GM23338 (cell line): ENCODE measurements around the gene ADGRD1. TPM values are rescaled to one million over a fixed set of nuclear protein-coding genes. Genes with fewer than 3 reads are reported as not detected.
A peak's percentile ranks its signal among the peaks of the same experiment; 100 is the strongest.

Source experiments
- ATAC-seq: fragments of 200-7000 bp; cut with Tn5 transposase; 3 replicates; pipeline ENCODE4 v1.9.1; 2020
- DNase-seq: peaks from one replicate; pipeline ENCODE4 v3.0.0-alpha.2; 2015; ENCODE audit warnings: low spot score
- H2AFZ ChIP-seq: fragments of 200-600 bp; sonication (generic); 2 replicates; pipeline ENCODE4 v1.8.0; 2016; ENCODE audit warnings: antibody characterized with exemption, mild to moderate bottlenecking, moderate library complexity
- H3F3A ChIP-seq: fragments of 200-600 bp; sonication (generic); replicated peaks from 2 replicates; pipeline ENCODE4 v1.8.0; 2017; ENCODE audit warnings: antibody characterized with exemption, mixed run types, low read depth
- H3K27ac ChIP-seq: fragments of 200-600 bp; sonication (generic); 2 replicates; pipeline ENCODE4 v1.6.1; 2016; ENCODE audit warnings: low read depth
- H3K27me3 ChIP-seq: fragments of 200-600 bp; sonication (generic); 2 replicates; pipeline ENCODE4 v1.8.0; 2016; ENCODE audit warnings: mild to moderate bottlenecking, mixed run types, moderate library complexity; ENCODE audit not compliant: insufficient read depth
- H3K36me3 ChIP-seq: fragments of 200-600 bp; sonication (generic); 2 replicates; pipeline ENCODE4 v1.8.0; 2016; ENCODE audit warnings: mild to moderate bottlenecking; ENCODE audit not compliant: insufficient read depth
- H3K4me1 ChIP-seq: fragments of 200-600 bp; sonication (generic); 2 replicates; pipeline ENCODE4 v1.8.0; 2016; ENCODE audit warnings: mild to moderate bottlenecking, moderate library complexity; ENCODE audit not compliant: insufficient read depth
- H3K4me2 ChIP-seq: fragments of 200-600 bp; sonication (generic); 2 replicates; pipeline ENCODE4 v1.7.1; 2017; ENCODE audit warnings: mixed run types
- H3K4me3 ChIP-seq: fragments of 200-600 bp; sonication (generic); 2 replicates; pipeline ENCODE4 v1.6.1; 2016; ENCODE audit warnings: mixed run types
- H3K79me2 ChIP-seq: fragments of 200-600 bp; sonication (generic); replicated peaks from 2 replicates; pipeline ENCODE4 v1.8.0; 2017; ENCODE audit warnings: mild to moderate bottlenecking; ENCODE audit not compliant: insufficient read depth
- H3K9me2 ChIP-seq: fragments of 200-600 bp; sonication (generic); 2 replicates; pipeline ENCODE4 v1.8.0; 2017; ENCODE audit not compliant: insufficient read depth
- H4K20me1 ChIP-seq: fragments of 200-600 bp; sonication (generic); replicated peaks from 2 replicates; pipeline ENCODE4 v1.8.0; 2017; ENCODE audit warnings: mild to moderate bottlenecking; ENCODE audit not compliant: insufficient read depth
- H3K27ac Mint-ChIP-seq: 2 replicates; pipeline ENCODE4 v1.8.0; 2020; ENCODE audit warnings: inconsistent platforms, mild to moderate bottlenecking, moderate library complexity, mixed read lengths
- H3K27me3 Mint-ChIP-seq: 3 replicates; pipeline ENCODE4 v1.8.0; 2022; ENCODE audit warnings: low read depth, mild to moderate bottlenecking, moderate library complexity, mixed read lengths, inconsistent platforms; ENCODE audit not compliant: insufficient read depth, poor library complexity
- H3K36me3 Mint-ChIP-seq: 3 replicates; pipeline ENCODE4 v1.8.0; 2021; ENCODE audit warnings: low read depth, mild to moderate bottlenecking, inconsistent platforms, moderate library complexity, mixed read lengths
- H3K4me1 Mint-ChIP-seq: 3 replicates; pipeline ENCODE4 v1.8.0; 2020; ENCODE audit warnings: mild to moderate bottlenecking, inconsistent platforms, mixed read lengths
- H3K4me3 Mint-ChIP-seq: 3 replicates; pipeline ENCODE4 v1.8.0; 2021; ENCODE audit warnings: moderate library complexity, mild to moderate bottlenecking, inconsistent platforms, mixed read lengths
- H3K9me3 Mint-ChIP-seq: 3 replicates; pipeline ENCODE4 v1.8.0; 2020; ENCODE audit warnings: moderate library complexity, mild to moderate bottlenecking, inconsistent platforms, mixed read lengths
- CREB1 ChIP-seq: fragments of 250-450 bp; sonication (Bioruptor Pico); IDR thresholded peaks from 2 replicates; pipeline ENCODE4 v1.5.0; 2020; ENCODE audit warnings: low read depth, mild to moderate bottlenecking, moderate library complexity
- EZH2 ChIP-seq: fragments of 200-600 bp; sonication (generic); IDR thresholded peaks from one replicate; pipeline ENCODE4 v1.8.0; 2017; ENCODE audit warnings: antibody characterized with exemption, mild to moderate bottlenecking, low read depth; ENCODE audit not compliant: unreplicated experiment
- JUNB ChIP-seq: IDR thresholded peaks from one replicate; pipeline ENCODE4 v1.6.1; 2016; ENCODE audit warnings: antibody characterized with exemption; ENCODE audit not compliant: unreplicated experiment
- NANOG ChIP-seq: IDR thresholded peaks from 2 replicates; pipeline ENCODE4 v1.6.1; 2016; ENCODE audit warnings: antibody characterized with exemption, borderline replicate concordance
- ZNF114 ChIP-seq: fragments of 250-450 bp; sonication (Bioruptor Pico); IDR thresholded peaks from 2 replicates; pipeline ENCODE4 v1.5.0; 2020; ENCODE audit warnings: mild to moderate bottlenecking, moderate library complexity
- ZNF331 ChIP-seq: fragments of 250-450 bp; sonication (Bioruptor Pico); IDR thresholded peaks from 2 replicates; pipeline ENCODE4 v1.5.0; 2020; ENCODE audit warnings: low read depth, mild to moderate bottlenecking, moderate library complexity
- polyA plus RNA-seq: library from polyadenylated mRNA; unstranded; fragments of >200 nt; fragmentation: Nextera tagmentation; extraction: Ambion mirVana; gene quantifications from 2 replicates; pipeline ENCODE4 v1.2.1, GENCODE V29; 2016
- total RNA-seq: library from RNA; depleted of rRNA; stranded (reverse); fragments of >200 nt; shearing (Covaris generic); gene quantifications from 2 replicates; pipeline ENCODE4 v1.2.3, GENCODE V29; 2014
- TF ChIP-seq, protein P1 (sequence below): fragments of 250-450 bp; sonication (Bioruptor Pico); IDR thresholded peaks from 2 replicates; pipeline ENCODE4 v1.5.0; 2020; ENCODE audit warnings: mild to moderate bottlenecking, moderate library complexity
- TF ChIP-seq, protein P2 (sequence below): IDR thresholded peaks from 2 replicates; pipeline ENCODE4 v1.6.1; 2016; ENCODE audit warnings: antibody characterized with exemption
- TF ChIP-seq, protein P3 (sequence below), 2 experiments: fragments of 200-600 bp in 1 of 2; sonication (generic) in 1 of 2; conservative IDR thresholded peaks; 2 replicates each; pipeline versions ENCODE4 v1.5.1 to v1.6.1; 2016 to 2017; ENCODE audit warnings: antibody characterized with exemption in 2 of 2, low read depth in 2 of 2, mild to moderate bottlenecking in 2 of 2, moderate library complexity in 1 of 2

The ADGRD1 gene
- total and polyA plus RNA-seq, 2 experiments from 2014 or later = 1.4 TPM; not detected in 1

DNA sequence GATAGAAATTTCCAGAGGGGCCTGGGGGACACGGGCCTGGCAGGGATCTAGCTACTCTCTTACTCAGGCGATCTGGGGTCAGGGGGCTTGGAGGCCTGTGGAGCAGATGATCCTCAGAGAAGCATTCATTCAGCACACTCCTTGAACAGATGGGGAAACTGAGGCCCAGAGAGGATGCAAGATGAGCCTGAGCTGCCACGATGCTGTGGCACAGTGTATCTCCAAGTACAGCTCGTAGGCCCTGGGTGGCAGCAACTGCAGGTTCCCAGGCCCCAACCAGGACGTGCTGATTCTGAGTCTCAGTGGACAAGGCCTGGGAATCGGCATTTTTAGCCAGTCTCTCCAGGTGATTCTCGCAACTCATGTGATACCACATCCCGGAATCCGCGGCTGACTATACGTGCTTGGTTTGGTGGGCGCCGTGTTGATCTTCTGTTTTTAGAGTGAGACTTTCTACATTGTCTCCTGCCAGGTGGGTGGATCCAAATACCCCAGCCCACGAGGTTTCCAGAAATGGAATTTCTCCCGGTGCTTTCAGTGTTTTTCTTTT is 22.5 kb downstream of the ADGRD1 start:
- no peak overlapping the region for H3K4me3 Mint-ChIP-seq
- H4K20me1 ChIP-seq = no peaks in the 10 kb centered on the region
- ATAC-seq = no peak

DNA sequence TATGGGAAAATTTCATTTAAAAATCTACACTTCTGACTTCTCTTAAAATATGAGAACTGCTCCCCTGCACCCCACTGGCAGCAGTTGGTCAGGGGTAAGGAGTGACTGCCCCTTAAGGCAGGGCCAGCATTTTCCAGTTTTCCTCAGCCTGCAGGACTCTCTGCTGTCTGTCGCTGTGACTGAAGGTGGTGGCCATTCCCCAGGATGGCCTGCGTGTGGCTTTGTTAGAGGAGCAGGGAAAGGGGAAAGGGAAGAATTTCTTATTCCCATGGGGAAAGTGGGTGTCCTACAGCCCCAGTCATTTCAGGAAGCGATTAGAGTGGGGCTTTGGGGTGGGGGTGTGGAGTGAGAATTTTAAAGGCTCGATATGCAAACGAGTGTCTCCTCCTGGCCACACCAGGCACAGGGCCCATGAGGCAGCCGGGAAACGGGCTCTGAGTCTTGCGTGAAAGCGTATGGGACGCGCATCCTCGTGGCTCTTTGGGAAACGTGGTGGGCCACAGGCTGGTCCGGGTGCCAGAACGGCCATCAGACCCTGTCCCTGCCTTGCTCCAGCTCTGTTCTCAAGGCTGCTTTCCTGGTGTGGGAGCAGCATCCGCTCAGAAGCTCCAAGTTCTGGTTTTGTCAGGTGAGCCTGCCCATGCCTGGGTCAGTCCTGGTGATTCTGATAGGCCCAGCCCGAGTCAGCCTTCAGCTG is 23.5 kb downstream of the ADGRD1 start:
- Histone ChIP-seq H2AFZ (peak overlapping the region; percentile 95), H3K36me3 (no peaks in the 10 kb centered on the region), H3K27me3 (no peaks in the 10 kb centered on the region), H3K79me2 (no peaks in the 10 kb centered on the region), H4K20me1 (no peaks in the 10 kb centered on the region), H3K4me3 (no peak overlapping the region), H3K9me2 (no peaks in the 10 kb centered on the region), H3K27ac (no peak overlapping the region), H3K4me2 (no peak overlapping the region), H3K4me1 (no peaks in the 10 kb centered on the region), H3F3A (no peaks in the 10 kb centered on the region)
- TF ChIP-seq, protein P1, sequence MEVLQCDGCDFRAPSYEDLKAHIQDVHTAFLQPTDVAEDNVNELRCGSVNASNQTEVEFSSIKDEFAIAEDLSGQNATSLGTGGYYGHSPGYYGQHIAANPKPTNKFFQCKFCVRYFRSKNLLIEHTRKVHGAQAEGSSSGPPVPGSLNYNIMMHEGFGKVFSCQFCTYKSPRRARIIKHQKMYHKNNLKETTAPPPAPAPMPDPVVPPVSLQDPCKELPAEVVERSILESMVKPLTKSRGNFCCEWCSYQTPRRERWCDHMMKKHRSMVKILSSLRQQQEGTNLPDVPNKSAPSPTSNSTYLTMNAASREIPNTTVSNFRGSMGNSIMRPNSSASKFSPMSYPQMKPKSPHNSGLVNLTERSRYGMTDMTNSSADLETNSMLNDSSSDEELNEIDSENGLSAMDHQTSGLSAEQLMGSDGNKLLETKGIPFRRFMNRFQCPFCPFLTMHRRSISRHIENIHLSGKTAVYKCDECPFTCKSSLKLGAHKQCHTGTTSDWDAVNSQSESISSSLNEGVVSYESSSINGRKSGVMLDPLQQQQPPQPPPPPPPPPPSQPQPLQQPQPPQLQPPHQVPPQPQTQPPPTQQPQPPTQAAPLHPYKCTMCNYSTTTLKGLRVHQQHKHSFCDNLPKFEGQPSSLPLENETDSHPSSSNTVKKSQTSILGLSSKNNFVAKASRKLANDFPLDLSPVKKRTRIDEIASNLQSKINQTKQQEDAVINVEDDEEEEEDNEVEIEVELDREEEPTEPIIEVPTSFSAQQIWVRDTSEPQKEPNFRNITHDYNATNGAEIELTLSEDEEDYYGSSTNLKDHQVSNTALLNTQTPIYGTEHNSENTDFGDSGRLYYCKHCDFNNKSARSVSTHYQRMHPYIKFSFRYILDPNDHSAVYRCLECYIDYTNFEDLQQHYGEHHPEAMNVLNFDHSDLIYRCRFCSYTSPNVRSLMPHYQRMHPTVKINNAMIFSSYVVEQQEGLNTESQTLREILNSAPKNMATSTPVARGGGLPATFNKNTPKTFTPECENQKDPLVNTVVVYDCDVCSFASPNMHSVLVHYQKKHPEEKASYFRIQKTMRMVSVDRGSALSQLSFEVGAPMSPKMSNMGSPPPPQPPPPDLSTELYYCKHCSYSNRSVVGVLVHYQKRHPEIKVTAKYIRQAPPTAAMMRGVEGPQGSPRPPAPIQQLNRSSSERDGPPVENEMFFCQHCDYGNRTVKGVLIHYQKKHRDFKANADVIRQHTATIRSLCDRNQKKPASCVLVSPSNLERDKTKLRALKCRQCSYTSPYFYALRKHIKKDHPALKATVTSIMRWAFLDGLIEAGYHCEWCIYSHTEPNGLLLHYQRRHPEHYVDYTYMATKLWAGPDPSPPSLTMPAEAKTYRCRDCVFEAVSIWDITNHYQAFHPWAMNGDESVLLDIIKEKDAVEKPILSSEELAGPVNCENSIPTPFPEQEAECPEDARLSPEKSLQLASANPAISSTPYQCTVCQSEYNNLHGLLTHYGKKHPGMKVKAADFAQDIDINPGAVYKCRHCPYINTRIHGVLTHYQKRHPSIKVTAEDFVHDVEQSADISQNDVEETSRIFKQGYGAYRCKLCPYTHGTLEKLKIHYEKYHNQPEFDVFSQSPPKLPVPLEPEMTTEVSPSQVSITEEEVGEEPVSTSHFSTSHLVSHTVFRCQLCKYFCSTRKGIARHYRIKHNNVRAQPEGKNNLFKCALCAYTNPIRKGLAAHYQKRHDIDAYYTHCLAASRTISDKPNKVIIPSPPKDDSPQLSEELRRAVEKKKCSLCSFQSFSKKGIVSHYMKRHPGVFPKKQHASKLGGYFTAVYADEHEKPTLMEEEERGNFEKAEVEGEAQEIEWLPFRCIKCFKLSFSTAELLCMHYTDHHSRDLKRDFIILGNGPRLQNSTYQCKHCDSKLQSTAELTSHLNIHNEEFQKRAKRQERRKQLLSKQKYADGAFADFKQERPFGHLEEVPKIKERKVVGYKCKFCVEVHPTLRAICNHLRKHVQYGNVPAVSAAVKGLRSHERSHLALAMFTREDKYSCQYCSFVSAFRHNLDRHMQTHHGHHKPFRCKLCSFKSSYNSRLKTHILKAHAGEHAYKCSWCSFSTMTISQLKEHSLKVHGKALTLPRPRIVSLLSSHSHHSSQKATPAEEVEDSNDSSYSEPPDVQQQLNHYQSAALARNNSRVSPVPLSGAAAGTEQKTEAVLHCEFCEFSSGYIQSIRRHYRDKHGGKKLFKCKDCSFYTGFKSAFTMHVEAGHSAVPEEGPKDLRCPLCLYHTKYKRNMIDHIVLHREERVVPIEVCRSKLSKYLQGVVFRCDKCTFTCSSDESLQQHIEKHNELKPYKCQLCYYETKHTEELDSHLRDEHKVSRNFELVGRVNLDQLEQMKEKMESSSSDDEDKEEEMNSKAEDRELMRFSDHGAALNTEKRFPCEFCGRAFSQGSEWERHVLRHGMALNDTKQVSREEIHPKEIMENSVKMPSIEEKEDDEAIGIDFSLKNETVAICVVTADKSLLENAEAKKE = no peak
- TF ChIP-seq, protein P2, sequence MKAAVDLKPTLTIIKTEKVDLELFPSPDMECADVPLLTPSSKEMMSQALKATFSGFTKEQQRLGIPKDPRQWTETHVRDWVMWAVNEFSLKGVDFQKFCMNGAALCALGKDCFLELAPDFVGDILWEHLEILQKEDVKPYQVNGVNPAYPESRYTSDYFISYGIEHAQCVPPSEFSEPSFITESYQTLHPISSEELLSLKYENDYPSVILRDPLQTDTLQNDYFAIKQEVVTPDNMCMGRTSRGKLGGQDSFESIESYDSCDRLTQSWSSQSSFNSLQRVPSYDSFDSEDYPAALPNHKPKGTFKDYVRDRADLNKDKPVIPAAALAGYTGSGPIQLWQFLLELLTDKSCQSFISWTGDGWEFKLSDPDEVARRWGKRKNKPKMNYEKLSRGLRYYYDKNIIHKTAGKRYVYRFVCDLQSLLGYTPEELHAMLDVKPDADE = no peak
- TF ChIP-seq ZNF331 (CRISPR knock-in tag) = no peak
- no peak for TF ChIP-seq JUNB
- TF ChIP-seq NANOG = no peak
- no peak for TF ChIP-seq ZNF114 (CRISPR knock-in tag)
- no peaks in the 10 kb centered on the region for H3K36me3 Mint-ChIP-seq
- H3K4me3 Mint-ChIP-seq = no peak overlapping the region
- H3K4me1 Mint-ChIP-seq = peaks cover 8% of the 10 kb centered on the region; the same call in 2 of the 3 replicates
- peak; percentile 34 for DNase-seq
- no peaks in the 10 kb centered on the region for H3K9me3 Mint-ChIP-seq
- peaks cover 7% of the 10 kb centered on the region for H3K27me3 Mint-ChIP-seq
- H3K27ac Mint-ChIP-seq = peak overlapping the region; percentile 67; the same call in 1 of the 2 replicates
- ATAC-seq = peak; percentile 45

More for the DNA sequence above, 22.5 kb downstream of the ADGRD1 start:
- Histone ChIP-seq H3K4me3 (no peak overlapping the region), H3K4me2 (no peak overlapping the region), H3F3A (no peaks in the 10 kb centered on the region), H3K27me3 (no peaks in the 10 kb centered on the region), H3K79me2 (no peaks in the 10 kb centered on the region), H3K27ac (no peak overlapping the region), H3K9me2 (no peaks in the 10 kb centered on the region), H3K4me1 (no peaks in the 10 kb centered on the region), H2AFZ (no peak overlapping the region), H3K36me3 (no peaks in the 10 kb centered on the region)
- Mint-ChIP-seq H3K4me1 (peaks cover 7% of the 10 kb centered on the region; the same call in 2 of the 3 replicates), H3K36me3 (no peaks in the 10 kb centered on the region), H3K27ac (no peak overlapping the region), H3K27me3 (peaks cover 7% of the 10 kb centered on the region), H3K9me3 (no peaks in the 10 kb centered on the region)
- DNase-seq = no peak
- no peak for TF ChIP-seq EZH2
- TF ChIP-seq CREB1 (CRISPR knock-in tag) = no peak
- TF ChIP-seq, protein P2 = no peak
- TF ChIP-seq, protein P3, sequence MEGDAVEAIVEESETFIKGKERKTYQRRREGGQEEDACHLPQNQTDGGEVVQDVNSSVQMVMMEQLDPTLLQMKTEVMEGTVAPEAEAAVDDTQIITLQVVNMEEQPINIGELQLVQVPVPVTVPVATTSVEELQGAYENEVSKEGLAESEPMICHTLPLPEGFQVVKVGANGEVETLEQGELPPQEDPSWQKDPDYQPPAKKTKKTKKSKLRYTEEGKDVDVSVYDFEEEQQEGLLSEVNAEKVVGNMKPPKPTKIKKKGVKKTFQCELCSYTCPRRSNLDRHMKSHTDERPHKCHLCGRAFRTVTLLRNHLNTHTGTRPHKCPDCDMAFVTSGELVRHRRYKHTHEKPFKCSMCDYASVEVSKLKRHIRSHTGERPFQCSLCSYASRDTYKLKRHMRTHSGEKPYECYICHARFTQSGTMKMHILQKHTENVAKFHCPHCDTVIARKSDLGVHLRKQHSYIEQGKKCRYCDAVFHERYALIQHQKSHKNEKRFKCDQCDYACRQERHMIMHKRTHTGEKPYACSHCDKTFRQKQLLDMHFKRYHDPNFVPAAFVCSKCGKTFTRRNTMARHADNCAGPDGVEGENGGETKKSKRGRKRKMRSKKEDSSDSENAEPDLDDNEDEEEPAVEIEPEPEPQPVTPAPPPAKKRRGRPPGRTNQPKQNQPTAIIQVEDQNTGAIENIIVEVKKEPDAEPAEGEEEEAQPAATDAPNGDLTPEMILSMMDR (conservative IDR thresholded peaks at IDR 0.05; ENCODE audit: low read depth in 2 of 2) = no peak
